ENCODE measurements around the gene LRP1-AS. TPM values are rescaled to one million over a fixed set of nuclear protein-coding genes. Genes with fewer than 3 reads are reported as not detected.
A peak's percentile ranks its signal among the peaks of the same experiment; 100 is the strongest.

LRP1-AS gene
- total and polyA plus RNA-seq, 10 of the 15 experiments (the other 5 are each of a cell fraction or from before 2014, with no cell fraction given) = not detected

DNA sequence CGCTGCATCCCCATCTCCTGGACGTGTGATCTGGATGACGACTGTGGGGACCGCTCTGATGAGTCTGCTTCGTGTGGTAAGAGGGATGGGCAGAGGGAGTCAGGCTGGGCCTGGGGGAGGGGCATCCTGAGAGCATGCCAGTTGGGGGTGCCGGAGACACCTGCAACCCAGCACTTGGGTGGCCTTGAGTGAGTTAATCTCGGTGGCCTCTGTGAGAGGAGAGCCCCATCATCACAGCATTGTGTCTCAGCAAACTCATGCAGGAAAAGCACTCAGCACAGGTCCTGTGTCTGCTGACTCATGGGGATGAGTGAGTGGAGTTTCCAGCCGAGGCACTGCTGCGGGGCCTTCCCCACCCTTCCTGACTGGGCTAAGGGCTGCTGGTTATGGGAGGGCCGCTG, 19.6 kb upstream of the LRP1-AS start:
- H3K36me3 ChIP-seq (ENCODE audit: control insufficient read depth in 2 of 2, insufficient read depth in 2 of 2, low read length in 1 of 2) = no peaks in the 10 kb centered on the region
- no peak overlapping the region for H2AFZ ChIP-seq (ENCODE audit: control insufficient read depth, low read depth, low read length)
- no TSS peak for BruUV-seq (replicated peaks)
- DNase-seq (ENCODE audit: low read depth, low spot score) = no peak
- no peak overlapping the region for H3K4me3 ChIP-seq
- H3K9me3 ChIP-seq (replicated peaks; ENCODE audit: control insufficient read depth, insufficient read depth, low read length) = no peaks in the 10 kb centered on the region
- ChIA-PET RAD21 (ENCODE audit: unreplicated experiment) (interaction anchor here (1.1 kb wide), 1 partner anchor 93 kb away, joined by 3 read pairs; no protein-coding TSS in a partner anchor), CTCF (no interaction called here), SMC1A (ENCODE audit: uncharacterized antibody, unreplicated experiment) (no interaction called here), POLR2A (no interaction called here)
- no peaks in the 10 kb centered on the region for H3K27me3 ChIP-seq (replicated peaks in 1 of 2; ENCODE audit: control insufficient read depth in 2 of 2, insufficient read depth in 2 of 2, low read length in 1 of 2)
- no peak overlapping the region for H3K4me2 ChIP-seq (ENCODE audit: control insufficient read depth, insufficient read depth)
- H3K27ac ChIP-seq (ENCODE audit: control insufficient read depth, insufficient read depth) = no peak overlapping the region
- intact Hi-C loops (cut with micrococcal nuclease; ENCODE audit: unreplicated experiment) (no loop called here), in situ Hi-C loops (cut with MboI) (no loop called here)
- H3K9ac ChIP-seq (ENCODE audit: control insufficient read depth, insufficient read depth, low read length) = no peak overlapping the region
- H3K79me2 ChIP-seq (ENCODE audit: control insufficient read depth, insufficient read depth, low read length) = no peaks in the 10 kb centered on the region
- peak; percentile 63 for ATAC-seq
- H3K4me1 ChIP-seq (ENCODE audit: control insufficient read depth, insufficient read depth, low read length) = no peaks in the 10 kb centered on the region; the same call in 1 of the 2 replicates
- WGBS (ENCODE audit: insufficient coverage, insufficient replicate concordance, low lambda C conversion rate, missing lambda C conversion rate) = 34% methylated on average over 10 of the region's 10 CpGs
- H4K20me1 ChIP-seq (ENCODE audit: control insufficient read depth, insufficient read depth) = peaks cover 3% of the 10 kb centered on the region; the same call in 1 of the 2 replicates
- no peak for FAIRE-seq
- TF ChIP-seq, protein P1, sequence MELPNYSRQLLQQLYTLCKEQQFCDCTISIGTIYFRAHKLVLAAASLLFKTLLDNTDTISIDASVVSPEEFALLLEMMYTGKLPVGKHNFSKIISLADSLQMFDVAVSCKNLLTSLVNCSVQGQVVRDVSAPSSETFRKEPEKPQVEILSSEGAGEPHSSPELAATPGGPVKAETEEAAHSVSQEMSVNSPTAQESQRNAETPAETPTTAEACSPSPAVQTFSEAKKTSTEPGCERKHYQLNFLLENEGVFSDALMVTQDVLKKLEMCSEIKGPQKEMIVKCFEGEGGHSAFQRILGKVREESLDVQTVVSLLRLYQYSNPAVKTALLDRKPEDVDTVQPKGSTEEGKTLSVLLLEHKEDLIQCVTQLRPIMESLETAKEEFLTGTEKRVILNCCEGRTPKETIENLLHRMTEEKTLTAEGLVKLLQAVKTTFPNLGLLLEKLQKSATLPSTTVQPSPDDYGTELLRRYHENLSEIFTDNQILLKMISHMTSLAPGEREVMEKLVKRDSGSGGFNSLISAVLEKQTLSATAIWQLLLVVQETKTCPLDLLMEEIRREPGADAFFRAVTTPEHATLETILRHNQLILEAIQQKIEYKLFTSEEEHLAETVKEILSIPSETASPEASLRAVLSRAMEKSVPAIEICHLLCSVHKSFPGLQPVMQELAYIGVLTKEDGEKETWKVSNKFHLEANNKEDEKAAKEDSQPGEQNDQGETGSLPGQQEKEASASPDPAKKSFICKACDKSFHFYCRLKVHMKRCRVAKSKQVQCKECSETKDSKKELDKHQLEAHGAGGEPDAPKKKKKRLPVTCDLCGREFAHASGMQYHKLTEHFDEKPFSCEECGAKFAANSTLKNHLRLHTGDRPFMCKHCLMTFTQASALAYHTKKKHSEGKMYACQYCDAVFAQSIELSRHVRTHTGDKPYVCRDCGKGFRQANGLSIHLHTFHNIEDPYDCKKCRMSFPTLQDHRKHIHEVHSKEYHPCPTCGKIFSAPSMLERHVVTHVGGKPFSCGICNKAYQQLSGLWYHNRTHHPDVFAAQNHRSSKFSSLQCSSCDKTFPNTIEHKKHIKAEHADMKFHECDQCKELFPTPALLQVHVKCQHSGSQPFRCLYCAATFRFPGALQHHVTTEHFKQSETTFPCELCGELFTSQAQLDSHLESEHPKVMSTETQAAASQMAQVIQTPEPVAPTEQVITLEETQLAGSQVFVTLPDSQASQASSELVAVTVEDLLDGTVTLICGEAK (IDR thresholded peaks at IDR 0.05; ENCODE audit: borderline replicate concordance) = no peak
- TF ChIP-seq TCF3 (IDR thresholded peaks at IDR 0.05; ENCODE audit: borderline replicate concordance, insufficient read depth, low read depth, low read length) (no peak), EED (IDR thresholded peaks at IDR 0.05; ENCODE audit: low read depth) (no peak), CBFB (IDR thresholded peaks at IDR 0.05; ENCODE audit: low read depth) (no peak), LARP7 (IDR thresholded peaks at IDR 0.05) (no peak), SUZ12 (IDR thresholded peaks at IDR 0.05; ENCODE audit: unreplicated experiment) (no peak), HDAC6 (IDR thresholded peaks at IDR 0.05; ENCODE audit: unreplicated experiment) (no peak), ZNF274 (IDR thresholded peaks at IDR 0.05; ENCODE audit: insufficient read depth, insufficient read length) (no peak), KLF5 (IDR thresholded peaks at IDR 0.05; ENCODE audit: partially characterized antibody) (no peak), HCFC1 (IDR thresholded peaks at IDR 0.05; ENCODE audit: low read length) (no peak), MEF2B (IDR thresholded peaks at IDR 0.05; ENCODE audit: partially characterized antibody, poor library complexity, severe bottlenecking) (no peak), CHD2 (IDR thresholded peaks at IDR 0.05; ENCODE audit: borderline replicate concordance, low read depth, low read length) (no peak), RB1 (IDR thresholded peaks at IDR 0.05; ENCODE audit: borderline replicate concordance) (no peak)
- TF ChIP-seq, protein P2, sequence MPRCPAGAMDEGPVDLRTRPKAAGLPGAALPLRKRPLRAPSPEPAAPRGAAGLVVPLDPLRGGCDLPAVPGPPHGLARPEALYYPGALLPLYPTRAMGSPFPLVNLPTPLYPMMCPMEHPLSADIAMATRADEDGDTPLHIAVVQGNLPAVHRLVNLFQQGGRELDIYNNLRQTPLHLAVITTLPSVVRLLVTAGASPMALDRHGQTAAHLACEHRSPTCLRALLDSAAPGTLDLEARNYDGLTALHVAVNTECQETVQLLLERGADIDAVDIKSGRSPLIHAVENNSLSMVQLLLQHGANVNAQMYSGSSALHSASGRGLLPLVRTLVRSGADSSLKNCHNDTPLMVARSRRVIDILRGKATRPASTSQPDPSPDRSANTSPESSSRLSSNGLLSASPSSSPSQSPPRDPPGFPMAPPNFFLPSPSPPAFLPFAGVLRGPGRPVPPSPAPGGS (IDR thresholded peaks at IDR 0.05; ENCODE audit: borderline replicate concordance, insufficient read depth, low read depth, low read length, poor library complexity, severe bottlenecking) = no peak
- TF ChIP-seq, protein P3, sequence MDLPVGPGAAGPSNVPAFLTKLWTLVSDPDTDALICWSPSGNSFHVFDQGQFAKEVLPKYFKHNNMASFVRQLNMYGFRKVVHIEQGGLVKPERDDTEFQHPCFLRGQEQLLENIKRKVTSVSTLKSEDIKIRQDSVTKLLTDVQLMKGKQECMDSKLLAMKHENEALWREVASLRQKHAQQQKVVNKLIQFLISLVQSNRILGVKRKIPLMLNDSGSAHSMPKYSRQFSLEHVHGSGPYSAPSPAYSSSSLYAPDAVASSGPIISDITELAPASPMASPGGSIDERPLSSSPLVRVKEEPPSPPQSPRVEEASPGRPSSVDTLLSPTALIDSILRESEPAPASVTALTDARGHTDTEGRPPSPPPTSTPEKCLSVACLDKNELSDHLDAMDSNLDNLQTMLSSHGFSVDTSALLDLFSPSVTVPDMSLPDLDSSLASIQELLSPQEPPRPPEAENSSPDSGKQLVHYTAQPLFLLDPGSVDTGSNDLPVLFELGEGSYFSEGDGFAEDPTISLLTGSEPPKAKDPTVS (IDR thresholded peaks at IDR 0.05; ENCODE audit: low read depth, low read length) = no peak
- TF ChIP-seq, protein P4, sequence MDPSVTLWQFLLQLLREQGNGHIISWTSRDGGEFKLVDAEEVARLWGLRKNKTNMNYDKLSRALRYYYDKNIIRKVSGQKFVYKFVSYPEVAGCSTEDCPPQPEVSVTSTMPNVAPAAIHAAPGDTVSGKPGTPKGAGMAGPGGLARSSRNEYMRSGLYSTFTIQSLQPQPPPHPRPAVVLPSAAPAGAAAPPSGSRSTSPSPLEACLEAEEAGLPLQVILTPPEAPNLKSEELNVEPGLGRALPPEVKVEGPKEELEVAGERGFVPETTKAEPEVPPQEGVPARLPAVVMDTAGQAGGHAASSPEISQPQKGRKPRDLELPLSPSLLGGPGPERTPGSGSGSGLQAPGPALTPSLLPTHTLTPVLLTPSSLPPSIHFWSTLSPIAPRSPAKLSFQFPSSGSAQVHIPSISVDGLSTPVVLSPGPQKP (IDR thresholded peaks at IDR 0.05; ENCODE audit: low read depth, low read length) = no peak

All from GM12878 (cell line).